T-helper 22 cell (primary cell): ENCODE data around the gene PLCB4.
"Not testable (repeated sequence)": the region's sequence is repeated elsewhere in the genome, so short reads cannot be mapped to it uniquely, and the experiment has no call there.

Experiments
- DNase-seq: peaks from one replicate; pipeline ENCODE4 v3.0.0-alpha.2; 2020; ENCODE audit warnings: low read depth

The PLCB4 gene

GRCh38 chr20:9142809-9143208 is 73.9 kb downstream of the PLCB4 start:
- no peak for DNase-seq

- no peak for DNase-seq
Observed at GRCh38 chr20:9143926-9144325, 75.0 kb downstream of the PLCB4 start.

GRCh38 chr20:9144643-9145042 is 75.8 kb downstream of the PLCB4 start:
- no peak for DNase-seq

GRCh38 chr20:9145142-9145541 is 76.3 kb downstream of the PLCB4 start:
- no peak for DNase-seq

- DNase-seq, result no peak
Observed at GRCh38 chr20:9146649-9147048, 77.8 kb downstream of the PLCB4 start.

- DNase-seq, result no peak
Observed at GRCh38 chr20:9147547-9148024, 78.7 kb downstream of the PLCB4 start.

GRCh38 chr20:9148291-9148690 is 79.4 kb downstream of the PLCB4 start:
- no peak for DNase-seq

GRCh38 chr20:9149087-9149486 is 80.2 kb downstream of the PLCB4 start:
- DNase-seq, result no peak

- DNase-seq, result no peak
Observed at GRCh38 chr20:9149796-9150195, 80.9 kb downstream of the PLCB4 start.

GRCh38 chr20:9150679-9151078 is 81.8 kb downstream of the PLCB4 start:
- no peak for DNase-seq

- DNase-seq, result not testable (repeated sequence)
Observed at GRCh38 chr20:9152139-9152538, 83.3 kb downstream of the PLCB4 start.

- DNase-seq, result no peak
Observed at GRCh38 chr20:9154464-9155024, 85.7 kb downstream of the PLCB4 start.

- no peak for DNase-seq
Observed at GRCh38 chr20:9156529-9157280, 87.8 kb downstream of the PLCB4 start.

- no peak for DNase-seq
Observed at GRCh38 chr20:9160331-9160730, 91.4 kb downstream of the PLCB4 start.

- no peak for DNase-seq
Observed at GRCh38 chr20:9160757-9161156, 91.9 kb downstream of the PLCB4 start.

- DNase-seq, result no peak
Observed at GRCh38 chr20:9161311-9161710, 92.4 kb downstream of the PLCB4 start.

GRCh38 chr20:9163251-9163650 is 94.4 kb downstream of the PLCB4 start:
- DNase-seq, result no peak

GRCh38 chr20:9163995-9164394 is 95.1 kb downstream of the PLCB4 start:
- DNase-seq, result no peak

- no peak for DNase-seq
Observed at GRCh38 chr20:9165261-9165660, 96.4 kb downstream of the PLCB4 start.

GRCh38 chr20:9166153-9166780 is 97.4 kb downstream of the PLCB4 start:
- no peak for DNase-seq

- no peak for DNase-seq
Observed at GRCh38 chr20:9169409-9169808, 100.5 kb downstream of the PLCB4 start.

- no peak for DNase-seq
Observed at GRCh38 chr20:9172851-9173250, 104.0 kb downstream of the PLCB4 start.

GRCh38 chr20:9177278-9177677 is 108.4 kb downstream of the PLCB4 start:
- DNase-seq, result no peak
